ENCODE data around the gene ECD. TPM values are rescaled to one million over a fixed set of nuclear protein-coding genes. Genes with fewer than 3 reads are reported as not detected.

ECD gene
- total RNA-seq, 1 donor from 2014 or later = 35.6 TPM

GRCh38 chr10:73134727-73135126, 33.1 kb downstream of the ECD start:
- H3K27me3 ChIP-seq (ENCODE audit: insufficient read depth, low read length) = no peaks in the 10 kb centered on the region
- H3K4me3 Mint-ChIP-seq (ENCODE audit: unreplicated experiment) = no peak overlapping the region
- H3K9me3 ChIP-seq (ENCODE audit: insufficient read depth, low read depth, low read length) = no peaks in the 10 kb centered on the region
- H3K27me3 Mint-ChIP-seq (ENCODE audit: low read depth, unreplicated experiment) = no peaks in the 10 kb centered on the region
- H3K79me2 ChIP-seq (ENCODE audit: insufficient read depth, low read length) = no peaks in the 10 kb centered on the region
- peaks cover 9% of the 10 kb centered on the region for H3K36me3 Mint-ChIP-seq (ENCODE audit: low read depth, unreplicated experiment)
- H3K4me1 Mint-ChIP-seq (ENCODE audit: low read depth, unreplicated experiment) = no peaks in the 10 kb centered on the region
- no peak overlapping the region for H3K9ac ChIP-seq (ENCODE audit: low read length)
- H4K20me1 ChIP-seq (ENCODE audit: insufficient read depth, low read length) = no peaks in the 10 kb centered on the region
- H3K27ac Mint-ChIP-seq (ENCODE audit: unreplicated experiment) = no peak overlapping the region
- no peak overlapping the region for H3K4me3 ChIP-seq (ENCODE audit: insufficient read depth, low read depth, low read length)
- FAIRE-seq (no peak), DNase-seq (ENCODE audit: low read depth) (no peak)
- H3K9me3 Mint-ChIP-seq (ENCODE audit: unreplicated experiment) = no peaks in the 10 kb centered on the region
- H3K36me3 ChIP-seq (ENCODE audit: insufficient read depth, low read length) = peaks cover 64% of the 10 kb centered on the region
- H2AFZ ChIP-seq (ENCODE audit: low read depth, low read length) = no peak overlapping the region
- TF ChIP-seq EZH2 (IDR thresholded peaks at IDR 0.05; ENCODE audit: insufficient read depth, low read length) = no peak
- TF ChIP-seq, protein P1, sequence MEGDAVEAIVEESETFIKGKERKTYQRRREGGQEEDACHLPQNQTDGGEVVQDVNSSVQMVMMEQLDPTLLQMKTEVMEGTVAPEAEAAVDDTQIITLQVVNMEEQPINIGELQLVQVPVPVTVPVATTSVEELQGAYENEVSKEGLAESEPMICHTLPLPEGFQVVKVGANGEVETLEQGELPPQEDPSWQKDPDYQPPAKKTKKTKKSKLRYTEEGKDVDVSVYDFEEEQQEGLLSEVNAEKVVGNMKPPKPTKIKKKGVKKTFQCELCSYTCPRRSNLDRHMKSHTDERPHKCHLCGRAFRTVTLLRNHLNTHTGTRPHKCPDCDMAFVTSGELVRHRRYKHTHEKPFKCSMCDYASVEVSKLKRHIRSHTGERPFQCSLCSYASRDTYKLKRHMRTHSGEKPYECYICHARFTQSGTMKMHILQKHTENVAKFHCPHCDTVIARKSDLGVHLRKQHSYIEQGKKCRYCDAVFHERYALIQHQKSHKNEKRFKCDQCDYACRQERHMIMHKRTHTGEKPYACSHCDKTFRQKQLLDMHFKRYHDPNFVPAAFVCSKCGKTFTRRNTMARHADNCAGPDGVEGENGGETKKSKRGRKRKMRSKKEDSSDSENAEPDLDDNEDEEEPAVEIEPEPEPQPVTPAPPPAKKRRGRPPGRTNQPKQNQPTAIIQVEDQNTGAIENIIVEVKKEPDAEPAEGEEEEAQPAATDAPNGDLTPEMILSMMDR (IDR thresholded peaks at IDR 0.05; ENCODE audit: insufficient read depth, low read depth, low read length) = no peak
- H3K4me2 ChIP-seq (ENCODE audit: low read length) = no peak overlapping the region
- no peak overlapping the region for H3K27ac ChIP-seq (ENCODE audit: low read depth, low read length)
- H3K4me1 ChIP-seq (ENCODE audit: insufficient read depth, low read length) = no peaks in the 10 kb centered on the region

DNA sequence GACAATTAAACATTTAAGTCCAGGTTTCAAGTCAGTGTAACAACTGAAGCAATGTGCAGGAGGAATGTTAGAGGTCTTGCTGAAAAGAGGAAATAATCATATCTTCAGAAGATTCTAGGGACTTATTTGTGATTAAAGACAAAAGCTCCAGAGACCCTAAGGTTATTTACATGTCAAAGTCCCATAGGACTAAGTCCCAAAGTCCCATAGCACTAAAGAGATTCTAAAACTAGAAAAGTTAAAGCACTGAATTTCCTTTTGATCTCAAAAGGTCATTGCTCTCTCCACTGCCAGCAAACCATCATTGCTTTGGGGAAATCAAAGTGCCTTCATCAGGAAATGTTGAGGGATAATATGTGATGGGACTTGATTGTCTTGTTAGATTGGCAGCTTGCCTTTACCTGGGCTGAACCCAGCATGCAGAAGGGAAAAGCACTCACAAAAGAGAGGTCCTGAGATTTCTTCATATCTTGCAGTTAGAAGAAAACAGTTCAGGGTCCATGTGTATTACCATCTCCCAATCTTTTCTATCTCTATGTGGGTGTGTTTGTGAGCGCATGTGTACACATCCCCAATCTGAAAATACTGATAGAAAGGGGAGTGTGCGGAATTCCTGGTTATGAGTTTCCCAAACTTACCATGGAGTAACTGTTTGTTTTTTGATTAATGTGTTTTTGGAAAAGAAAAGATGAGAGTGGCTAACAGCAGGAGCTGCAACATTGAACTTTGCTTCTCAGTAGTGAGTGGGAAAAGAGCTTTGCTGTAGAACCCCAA, 35.7 kb downstream of the ECD start:
- Histone ChIP-seq H3K9ac (ENCODE audit: low read length) (no peak overlapping the region), H3K27ac (ENCODE audit: low read depth, low read length) (no peak overlapping the region), H4K20me1 (ENCODE audit: insufficient read depth, low read length) (no peaks in the 10 kb centered on the region), H3K27me3 (ENCODE audit: insufficient read depth, low read length) (no peaks in the 10 kb centered on the region), H3K9me3 (ENCODE audit: insufficient read depth, low read depth, low read length) (no peaks in the 10 kb centered on the region), H3K4me2 (ENCODE audit: low read length) (no peak overlapping the region), H3K36me3 (ENCODE audit: insufficient read depth, low read length) (peaks cover 55% of the 10 kb centered on the region), H2AFZ (ENCODE audit: low read depth, low read length) (no peak overlapping the region), H3K4me1 (ENCODE audit: insufficient read depth, low read length) (no peaks in the 10 kb centered on the region), H3K79me2 (ENCODE audit: insufficient read depth, low read length) (no peaks in the 10 kb centered on the region), H3K4me3 (ENCODE audit: insufficient read depth, low read depth, low read length) (no peak overlapping the region)
- Mint-ChIP-seq H3K9me3 (ENCODE audit: unreplicated experiment) (no peaks in the 10 kb centered on the region), H3K4me3 (ENCODE audit: unreplicated experiment) (no peak overlapping the region), H3K4me1 (ENCODE audit: low read depth, unreplicated experiment) (no peaks in the 10 kb centered on the region), H3K27me3 (ENCODE audit: low read depth, unreplicated experiment) (no peaks in the 10 kb centered on the region), H3K27ac (ENCODE audit: unreplicated experiment) (no peak overlapping the region), H3K36me3 (ENCODE audit: low read depth, unreplicated experiment) (peaks cover 7% of the 10 kb centered on the region)
- FAIRE-seq (no peak), DNase-seq (ENCODE audit: low read depth) (no peak)
- TF ChIP-seq, protein P1 (IDR thresholded peaks at IDR 0.05; ENCODE audit: insufficient read depth, low read depth, low read length) = no peak
- no peak for TF ChIP-seq EZH2 (IDR thresholded peaks at IDR 0.05; ENCODE audit: insufficient read depth, low read length)

- Histone ChIP-seq H3K36me3 (ENCODE audit: insufficient read depth, low read length) (peaks cover 51% of the 10 kb centered on the region), H3K9ac (ENCODE audit: low read length) (no peak overlapping the region), H2AFZ (ENCODE audit: low read depth, low read length) (no peak overlapping the region), H3K4me1 (ENCODE audit: insufficient read depth, low read length) (no peaks in the 10 kb centered on the region), H3K79me2 (ENCODE audit: insufficient read depth, low read length) (no peaks in the 10 kb centered on the region), H3K27me3 (ENCODE audit: insufficient read depth, low read length) (no peaks in the 10 kb centered on the region), H3K4me2 (ENCODE audit: low read length) (no peak overlapping the region), H3K4me3 (ENCODE audit: insufficient read depth, low read depth, low read length) (no peak overlapping the region), H3K27ac (ENCODE audit: low read depth, low read length) (no peak overlapping the region), H3K9me3 (ENCODE audit: insufficient read depth, low read depth, low read length) (no peaks in the 10 kb centered on the region), H4K20me1 (ENCODE audit: insufficient read depth, low read length) (peaks cover 6% of the 10 kb centered on the region)
- Mint-ChIP-seq H3K9me3 (ENCODE audit: unreplicated experiment) (no peaks in the 10 kb centered on the region), H3K4me3 (ENCODE audit: unreplicated experiment) (no peak overlapping the region), H3K27me3 (ENCODE audit: low read depth, unreplicated experiment) (no peaks in the 10 kb centered on the region), H3K36me3 (ENCODE audit: low read depth, unreplicated experiment) (peaks cover 13% of the 10 kb centered on the region), H3K27ac (ENCODE audit: unreplicated experiment) (no peak overlapping the region), H3K4me1 (ENCODE audit: low read depth, unreplicated experiment) (no peaks in the 10 kb centered on the region)
- FAIRE-seq (no peak), DNase-seq (ENCODE audit: low read depth) (no peak)
- TF ChIP-seq, protein P1 (IDR thresholded peaks at IDR 0.05; ENCODE audit: insufficient read depth, low read depth, low read length) = no peak
These were observed 36.5 kb downstream of the ECD start for GRCh38 chr10:73131301-73131700.

Data from astrocyte (in vitro differentiated cells and primary cell).